Kidney (tissue), 14 donors: ENCODE measurements around the gene PPP2R2B. TPM values are rescaled to one million over a fixed set of nuclear protein-coding genes. Genes with fewer than 3 reads are reported as not detected.

Source experiments
- DNase-seq, 5 donors: peaks; one replicate each; pipeline ENCODE4 v3.0.0-alpha.2; 2013 to 2020
- FAIRE-seq: peaks from 2 replicates; lab custom pipeline; 2012; peaks lifted over from hg19 to GRCh38; lab: Jason Lieb, UNC
- H3K27ac ChIP-seq, 2 donors: one replicate each; pipeline ENCODE4 v1.7.0; 2013; ENCODE audit warnings: low read depth in 2 of 2, low read length in 2 of 2, inconsistent platforms in 1 of 2
- H3K27me3 ChIP-seq: one replicate; pipeline ENCODE4 v1.7.1; 2013; ENCODE audit warnings: low read length, inconsistent platforms; ENCODE audit not compliant: control insufficient read depth, insufficient read depth
- H3K36me3 ChIP-seq, 3 donors: one replicate each; pipeline versions ENCODE4 v1.7.0 to v1.7.1; 2013; ENCODE audit warnings: low read length in 3 of 3, control low read depth in 1 of 3, inconsistent platforms in 1 of 3; ENCODE audit not compliant: insufficient read depth in 3 of 3, control insufficient read depth in 2 of 3
- H3K4me1 ChIP-seq, 3 donors: one replicate each; pipeline versions ENCODE4 v1.7.0 to v1.7.1; 2013; ENCODE audit warnings: low read length in 3 of 3, inconsistent platforms in 1 of 3, low read depth in 1 of 3; ENCODE audit not compliant: control insufficient read depth in 2 of 3, insufficient read depth in 2 of 3
- H3K4me3 ChIP-seq, 3 donors: one replicate each; pipeline versions ENCODE4 v1.7.0 to v1.8.1; 2013; ENCODE audit warnings: low read length in 3 of 3, control low read depth in 1 of 3, inconsistent platforms in 1 of 3
- H3K9ac ChIP-seq, 3 donors: one replicate each; pipeline versions ENCODE4 v1.7.0 to v1.7.1; 2013; ENCODE audit warnings: low read length in 3 of 3, control low read depth in 1 of 3, inconsistent platforms in 1 of 3
- H3K9me3 ChIP-seq, 3 donors: one replicate each; pipeline versions ENCODE4 v1.7.0 to v1.7.1; 2013; ENCODE audit warnings: low read length in 3 of 3, control low read depth in 1 of 3, inconsistent platforms in 1 of 3; ENCODE audit not compliant: control insufficient read depth in 2 of 3, insufficient read depth in 1 of 3
- intact Hi-C: fragments of 100-400 bp; cut with DNase I; formaldehyde crosslinking; loops from one replicate; pipeline ENCODE4 v1.11.1; 2022
- polyA plus RNA-seq: library from polyadenylated mRNA; stranded (reverse); fragments of 350-450 nt; fragmentation: Illumina TruSeq; extraction: RNeasy Lipid Tissue Mini Kit (QIAGEN cat#74804); gene quantifications from one replicate; pipeline ENCODE4 v1.2.3, GENCODE V29; 2014; ENCODE audit warnings: low read depth, low replicate concordance; ENCODE audit not compliant: insufficient read depth
- total RNA-seq: library from RNA; stranded (reverse); fragmentation: NEBNext Ultra II Directional; extraction: Animal tissue kit (Norgen Biotek cat#: 25700); gene quantifications from one replicate; pipeline ENCODE4 v1.2.1, GENCODE V29; 2021
- TF ChIP-seq, protein P1 (sequence below): IDR thresholded peaks from 3 replicates; pipeline ENCODE4 v1.5.1; 2012; ENCODE audit warnings: mild to moderate bottlenecking, moderate library complexity, borderline replicate concordance; ENCODE audit not compliant: insufficient read depth; ENCODE audit errors: extremely low read depth
- donor health status: control.
- donor health status: control.
- donor health status: control.
- donor health status: control.
- donor health status: control.
- donor health status: DM: yes; HTN: yes; CAD: no.
- donor health status: Normal renal cell carcinoma (clear cell type).

PPP2R2B gene
- total and polyA plus RNA-seq, 2 donors from 2014 or later = 4.0 to 8.2 TPM

DNA sequence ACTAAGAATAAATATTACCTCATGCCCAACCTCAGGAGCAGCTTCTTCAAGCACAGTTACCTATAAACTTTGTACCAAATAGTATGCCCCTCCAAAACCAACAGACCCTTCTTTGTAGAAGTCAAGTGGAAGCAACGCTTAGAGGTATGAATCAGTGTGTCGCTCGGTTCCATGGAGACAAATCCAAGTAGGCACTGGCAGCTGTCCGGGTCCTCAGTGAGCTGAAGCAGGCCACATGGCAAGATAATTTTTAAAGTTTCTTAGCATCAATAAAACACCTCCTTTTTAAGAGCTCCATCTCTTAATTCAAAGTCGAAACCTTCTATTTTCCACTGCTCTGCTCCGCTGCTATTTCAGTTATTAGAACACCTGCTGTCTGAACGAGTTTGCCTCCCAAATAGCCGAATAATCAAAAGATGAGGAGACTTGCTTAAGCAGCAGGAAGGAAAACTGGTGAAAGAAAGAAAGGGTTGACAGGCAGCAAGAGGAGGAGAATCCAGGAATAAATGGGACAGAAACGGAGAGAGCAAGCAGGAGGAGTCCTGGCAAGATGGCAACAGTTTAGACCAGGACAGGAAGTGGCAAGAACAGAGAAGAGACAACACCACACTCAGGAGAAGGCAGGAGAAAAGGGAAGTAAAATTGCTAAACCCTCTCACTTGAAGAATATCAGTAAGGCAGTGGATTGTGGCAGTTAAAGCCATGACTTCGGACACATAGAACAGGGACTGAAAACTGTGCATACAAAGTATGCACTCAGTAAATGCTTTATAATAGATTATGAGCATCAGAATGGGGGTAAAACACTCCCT, 65.0 kb downstream of the PPP2R2B start:
- Histone ChIP-seq H3K27me3 (no peaks in the 10 kb centered on the region), H3K4me1 (no peaks in the 10 kb centered on the region), H3K36me3 (no peaks in the 10 kb centered on the region), H3K27ac (no peak overlapping the region), H3K9me3 (no peaks in the 10 kb centered on the region), H3K4me3 (no peak overlapping the region), H3K9ac (no peak overlapping the region)
- DNase-seq (no peak), FAIRE-seq (no peak)
- intact Hi-C loops = no loop called here
- TF ChIP-seq, protein P1, sequence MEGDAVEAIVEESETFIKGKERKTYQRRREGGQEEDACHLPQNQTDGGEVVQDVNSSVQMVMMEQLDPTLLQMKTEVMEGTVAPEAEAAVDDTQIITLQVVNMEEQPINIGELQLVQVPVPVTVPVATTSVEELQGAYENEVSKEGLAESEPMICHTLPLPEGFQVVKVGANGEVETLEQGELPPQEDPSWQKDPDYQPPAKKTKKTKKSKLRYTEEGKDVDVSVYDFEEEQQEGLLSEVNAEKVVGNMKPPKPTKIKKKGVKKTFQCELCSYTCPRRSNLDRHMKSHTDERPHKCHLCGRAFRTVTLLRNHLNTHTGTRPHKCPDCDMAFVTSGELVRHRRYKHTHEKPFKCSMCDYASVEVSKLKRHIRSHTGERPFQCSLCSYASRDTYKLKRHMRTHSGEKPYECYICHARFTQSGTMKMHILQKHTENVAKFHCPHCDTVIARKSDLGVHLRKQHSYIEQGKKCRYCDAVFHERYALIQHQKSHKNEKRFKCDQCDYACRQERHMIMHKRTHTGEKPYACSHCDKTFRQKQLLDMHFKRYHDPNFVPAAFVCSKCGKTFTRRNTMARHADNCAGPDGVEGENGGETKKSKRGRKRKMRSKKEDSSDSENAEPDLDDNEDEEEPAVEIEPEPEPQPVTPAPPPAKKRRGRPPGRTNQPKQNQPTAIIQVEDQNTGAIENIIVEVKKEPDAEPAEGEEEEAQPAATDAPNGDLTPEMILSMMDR = no peak

DNA sequence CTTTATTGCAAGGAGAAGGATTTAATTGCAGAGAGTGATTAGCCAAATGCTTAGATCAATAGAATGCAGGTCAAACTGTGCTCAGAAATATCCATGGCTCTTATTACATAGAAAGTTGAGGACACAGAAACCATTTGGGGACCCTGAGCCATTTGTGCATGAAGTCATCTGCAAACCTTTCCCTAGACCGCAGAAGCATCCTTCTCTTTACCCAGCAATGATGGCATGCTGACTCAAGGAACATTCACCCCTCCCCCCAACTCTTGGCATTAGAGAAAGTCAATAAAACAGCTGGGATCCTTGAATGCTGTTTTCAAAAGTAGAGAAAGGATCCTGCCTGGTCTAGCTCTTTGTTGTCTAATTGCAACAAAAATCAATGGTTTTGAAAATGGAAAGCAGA, 73.5 kb downstream of the PPP2R2B start:
- FAIRE-seq = no peak
- H3K27ac ChIP-seq = no peak overlapping the region
- intact Hi-C loops = no loop called here

DNA sequence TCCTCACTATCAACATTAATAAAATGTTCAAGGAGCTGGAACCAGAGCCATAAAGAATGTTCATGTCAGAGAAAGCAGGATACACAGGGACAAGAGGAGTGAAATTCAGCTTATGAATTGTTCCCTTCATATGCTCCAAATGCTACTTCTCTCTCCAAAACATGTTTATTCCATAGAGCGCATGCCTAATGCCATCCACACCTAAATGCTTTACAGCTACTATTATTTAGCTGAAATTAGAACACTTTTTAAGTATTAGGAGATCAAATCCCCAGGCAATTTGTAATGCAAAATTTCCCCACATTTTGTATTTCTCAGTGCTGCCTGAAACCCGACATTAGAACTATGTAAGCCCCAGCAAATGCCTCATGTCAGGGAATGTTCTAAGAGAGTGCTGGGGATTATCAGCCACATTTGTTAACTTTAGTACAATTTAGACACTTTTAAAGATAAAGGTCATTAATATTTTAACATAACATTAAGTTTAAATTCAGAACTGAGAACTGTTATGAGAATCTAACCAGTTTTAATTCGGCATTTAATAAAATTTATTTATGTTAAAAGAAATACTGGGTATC, 75.5 kb downstream of the PPP2R2B start:
- no peaks in the 10 kb centered on the region for H3K27me3 ChIP-seq
- no peak for FAIRE-seq

More for the DNA sequence above, 73.5 kb downstream of the PPP2R2B start:
- Histone ChIP-seq H3K9ac (no peak overlapping the region), H3K36me3 (no peaks in the 10 kb centered on the region), H3K27me3 (no peaks in the 10 kb centered on the region), H3K9me3 (no peaks in the 10 kb centered on the region), H3K4me1 (no peaks in the 10 kb centered on the region), H3K4me3 (no peak overlapping the region)
- TF ChIP-seq, protein P1 = no peak
- DNase-seq = no peak

More for the DNA sequence above, 75.5 kb downstream of the PPP2R2B start:
- intact Hi-C loops = no loop called here
- Histone ChIP-seq H3K36me3 (no peaks in the 10 kb centered on the region), H3K9me3 (no peaks in the 10 kb centered on the region), H3K9ac (no peak overlapping the region), H3K27ac (no peak overlapping the region), H3K4me1 (no peaks in the 10 kb centered on the region), H3K4me3 (no peak overlapping the region)
- TF ChIP-seq, protein P1 = no peak
- DNase-seq = no peak
